ENCODE results near the gene RHOG. TPM values are rescaled to one million over a fixed set of nuclear protein-coding genes. Genes with fewer than 3 reads are reported as not detected.
A peak's percentile ranks its signal among the peaks of the same experiment; 100 is the strongest.

RHOG gene
- total and polyA plus RNA-seq, 9 of the 15 experiments (the other 6 are each of a cell fraction or from before 2014, with no cell fraction given) = 22.6 to 162 (median 80.3) TPM

GRCh38 chr11:3797329-3798090 lies 43.2 kb downstream of the RHOG start, which contains the start of gene NUP98 (continued):
- TF ChIP-seq FOXP1 (CRISPR knock-in tag; IDR thresholded peaks at IDR 0.05) = peak; percentile 93
- no peak for TF ChIP-seq ZNF766 (CRISPR knock-in tag; conservative IDR thresholded peaks at IDR 0.05)
- TF ChIP-seq TCF7L2 (IDR thresholded peaks at IDR 0.05; ENCODE audit: low read depth, low read length) = no peak
- TF ChIP-seq ZNF408 (CRISPR knock-in tag; IDR thresholded peaks at IDR 0.05; ENCODE audit: low read depth) = no peak
- TF ChIP-seq CAMTA2 (CRISPR knock-in tag; conservative IDR thresholded peaks at IDR 0.05) = no peak
- TF ChIP-seq SMARCB1 (IDR thresholded peaks at IDR 0.05; ENCODE audit: insufficient read length, low read depth) = no peak
- peak; percentile 91 for TF ChIP-seq CTBP1 (IDR thresholded peaks at IDR 0.05; ENCODE audit: borderline replicate concordance)
- peak; percentile 100 for TF ChIP-seq PKNOX1 (IDR thresholded peaks at IDR 0.05)
- TF ChIP-seq, protein P1, sequence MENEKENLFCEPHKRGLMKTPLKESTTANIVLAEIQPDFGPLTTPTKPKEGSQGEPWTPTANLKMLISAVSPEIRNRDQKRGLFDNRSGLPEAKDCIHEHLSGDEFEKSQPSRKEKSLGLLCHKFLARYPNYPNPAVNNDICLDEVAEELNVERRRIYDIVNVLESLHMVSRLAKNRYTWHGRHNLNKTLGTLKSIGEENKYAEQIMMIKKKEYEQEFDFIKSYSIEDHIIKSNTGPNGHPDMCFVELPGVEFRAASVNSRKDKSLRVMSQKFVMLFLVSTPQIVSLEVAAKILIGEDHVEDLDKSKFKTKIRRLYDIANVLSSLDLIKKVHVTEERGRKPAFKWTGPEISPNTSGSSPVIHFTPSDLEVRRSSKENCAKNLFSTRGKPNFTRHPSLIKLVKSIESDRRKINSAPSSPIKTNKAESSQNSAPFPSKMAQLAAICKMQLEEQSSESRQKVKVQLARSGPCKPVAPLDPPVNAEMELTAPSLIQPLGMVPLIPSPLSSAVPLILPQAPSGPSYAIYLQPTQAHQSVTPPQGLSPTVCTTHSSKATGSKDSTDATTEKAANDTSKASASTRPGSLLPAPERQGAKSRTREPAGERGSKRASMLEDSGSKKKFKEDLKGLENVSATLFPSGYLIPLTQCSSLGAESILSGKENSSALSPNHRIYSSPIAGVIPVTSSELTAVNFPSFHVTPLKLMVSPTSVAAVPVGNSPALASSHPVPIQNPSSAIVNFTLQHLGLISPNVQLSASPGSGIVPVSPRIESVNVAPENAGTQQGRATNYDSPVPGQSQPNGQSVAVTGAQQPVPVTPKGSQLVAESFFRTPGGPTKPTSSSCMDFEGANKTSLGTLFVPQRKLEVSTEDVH (IDR thresholded peaks at IDR 0.05; ENCODE audit: low read depth, partially characterized antibody) = peak; percentile 94
- peak; percentile 49; the same call in 1 of the 2 replicates for TF ChIP-seq ZBTB7A (IDR thresholded peaks at IDR 0.05; ENCODE audit: borderline replicate concordance, control insufficient read depth, low read depth, low read length)
- no peak for TF ChIP-seq NFATC3 (IDR thresholded peaks at IDR 0.05)
- TF ChIP-seq NR1H2 (CRISPR knock-in tag; IDR thresholded peaks at IDR 0.05) = no peak
- peak; percentile 86 for TF ChIP-seq LCOR (CRISPR knock-in tag; IDR thresholded peaks at IDR 0.05)
- TF ChIP-seq HNRNPLL (IDR thresholded peaks at IDR 0.05; ENCODE audit: low read depth, low read length, poor library complexity, severe bottlenecking) = peak; percentile 86
- TF ChIP-seq GATAD2A (IDR thresholded peaks at IDR 0.05) = no peak; the same call in 1 of the 2 replicates
- peak; percentile 81 for TF ChIP-seq GABPA (tag; conservative IDR thresholded peaks at IDR 0.05; ENCODE audit: low read depth)
- no peak; the same call in 1 of the 2 replicates for TF ChIP-seq NR2C2 (CRISPR knock-in tag; IDR thresholded peaks at IDR 0.05)
- peak; percentile 77; the same call in 1 of the 2 replicates for TF ChIP-seq NR2C2 (tag; IDR thresholded peaks at IDR 0.05)
- TF ChIP-seq JUND (IDR thresholded peaks at IDR 0.05; ENCODE audit: borderline replicate concordance, low read depth, low read length) = peak; percentile 87
- TF ChIP-seq JUND (tag; IDR thresholded peaks at IDR 0.05; ENCODE audit: borderline replicate concordance, low read depth, low read length) = no peak
- TF ChIP-seq ZC3H8 (IDR thresholded peaks at IDR 0.05) = no peak
- peak; percentile 32 for TF ChIP-seq HCFC1 (IDR thresholded peaks at IDR 0.05; ENCODE audit: low read depth, low read length)
- TF ChIP-seq, protein P2, sequence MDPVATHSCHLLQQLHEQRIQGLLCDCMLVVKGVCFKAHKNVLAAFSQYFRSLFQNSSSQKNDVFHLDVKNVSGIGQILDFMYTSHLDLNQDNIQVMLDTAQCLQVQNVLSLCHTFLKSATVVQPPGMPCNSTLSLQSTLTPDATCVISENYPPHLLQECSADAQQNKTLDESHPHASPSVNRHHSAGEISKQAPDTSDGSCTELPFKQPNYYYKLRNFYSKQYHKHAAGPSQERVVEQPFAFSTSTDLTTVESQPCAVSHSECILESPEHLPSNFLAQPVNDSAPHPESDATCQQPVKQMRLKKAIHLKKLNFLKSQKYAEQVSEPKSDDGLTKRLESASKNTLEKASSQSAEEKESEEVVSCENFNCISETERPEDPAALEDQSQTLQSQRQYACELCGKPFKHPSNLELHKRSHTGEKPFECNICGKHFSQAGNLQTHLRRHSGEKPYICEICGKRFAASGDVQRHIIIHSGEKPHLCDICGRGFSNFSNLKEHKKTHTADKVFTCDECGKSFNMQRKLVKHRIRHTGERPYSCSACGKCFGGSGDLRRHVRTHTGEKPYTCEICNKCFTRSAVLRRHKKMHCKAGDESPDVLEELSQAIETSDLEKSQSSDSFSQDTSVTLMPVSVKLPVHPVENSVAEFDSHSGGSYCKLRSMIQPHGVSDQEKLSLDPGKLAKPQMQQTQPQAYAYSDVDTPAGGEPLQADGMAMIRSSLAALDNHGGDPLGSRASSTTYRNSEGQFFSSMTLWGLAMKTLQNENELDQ (CRISPR knock-in tag; IDR thresholded peaks at IDR 0.05; ENCODE audit: borderline replicate concordance) = no peak

Measured in K562 (cell line).